NCI-H1105 treated with DMSO at 0.1 percent for 48 hours (cell line): Measurements from ENCODE around the gene ACSF3.
"Not testable (repeated sequence)": the region's sequence is repeated elsewhere in the genome, so short reads cannot be mapped to it uniquely, and the experiment has no call there.

Experiments used
- DNase-seq: peaks from one replicate; lab custom pipeline; 2025; lab: John Stamatoyannopoulos, UW

The ACSF3 gene

DNA sequence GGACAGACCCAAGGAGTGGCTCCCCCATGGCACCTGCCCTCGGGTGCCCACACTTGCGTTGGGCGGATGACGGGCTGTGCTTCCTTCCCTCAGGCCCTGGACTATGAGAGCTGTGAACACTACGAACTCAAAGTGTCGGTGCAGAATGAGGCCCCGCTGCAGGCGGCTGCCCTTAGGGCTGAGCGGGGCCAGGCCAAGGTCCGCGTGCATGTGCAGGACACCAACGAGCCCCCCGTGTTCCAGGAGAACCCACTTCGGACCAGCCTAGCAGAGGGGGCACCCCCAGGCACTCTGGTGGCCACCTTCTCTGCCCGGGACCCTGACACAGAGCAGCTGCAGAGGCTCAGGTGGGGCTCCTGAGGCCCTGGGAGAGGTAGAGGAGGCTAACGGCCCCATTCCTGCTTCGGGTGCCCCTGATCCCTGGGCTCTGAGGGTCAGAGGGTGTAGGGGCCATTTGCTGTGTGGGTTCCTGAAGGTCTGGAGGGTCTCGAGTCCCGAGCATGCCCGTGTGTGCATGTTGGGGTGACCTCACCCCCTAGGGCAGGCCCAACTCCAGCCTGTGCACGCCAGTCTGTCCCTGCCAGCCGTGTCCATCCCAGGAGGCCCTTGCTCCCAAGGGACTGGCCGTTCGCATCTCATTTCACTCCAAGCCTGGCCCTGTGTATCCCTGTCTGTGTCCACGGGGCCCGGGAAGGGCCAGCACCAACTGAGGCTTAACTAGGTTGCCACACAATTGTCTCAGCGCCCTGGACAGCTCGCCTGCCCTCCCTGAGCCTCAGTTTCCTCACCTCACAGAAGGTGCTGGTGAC is 96.7 kb downstream of the ACSF3 start:
- DNase-seq = no peak

- no peak for DNase-seq
Measured at GRCh38 chr16:89191033-89191900, 97.6 kb downstream of the ACSF3 start.

- DNase-seq = no peak
Measured at GRCh38 chr16:89191901-89192185, 98.2 kb downstream of the ACSF3 start.

GRCh38 chr16:89192186-89192955 is 98.7 kb downstream of the ACSF3 start:
- not testable (repeated sequence) for DNase-seq

- no peak for DNase-seq
Measured at GRCh38 chr16:89192956-89193575, 99.4 kb downstream of the ACSF3 start.

DNA sequence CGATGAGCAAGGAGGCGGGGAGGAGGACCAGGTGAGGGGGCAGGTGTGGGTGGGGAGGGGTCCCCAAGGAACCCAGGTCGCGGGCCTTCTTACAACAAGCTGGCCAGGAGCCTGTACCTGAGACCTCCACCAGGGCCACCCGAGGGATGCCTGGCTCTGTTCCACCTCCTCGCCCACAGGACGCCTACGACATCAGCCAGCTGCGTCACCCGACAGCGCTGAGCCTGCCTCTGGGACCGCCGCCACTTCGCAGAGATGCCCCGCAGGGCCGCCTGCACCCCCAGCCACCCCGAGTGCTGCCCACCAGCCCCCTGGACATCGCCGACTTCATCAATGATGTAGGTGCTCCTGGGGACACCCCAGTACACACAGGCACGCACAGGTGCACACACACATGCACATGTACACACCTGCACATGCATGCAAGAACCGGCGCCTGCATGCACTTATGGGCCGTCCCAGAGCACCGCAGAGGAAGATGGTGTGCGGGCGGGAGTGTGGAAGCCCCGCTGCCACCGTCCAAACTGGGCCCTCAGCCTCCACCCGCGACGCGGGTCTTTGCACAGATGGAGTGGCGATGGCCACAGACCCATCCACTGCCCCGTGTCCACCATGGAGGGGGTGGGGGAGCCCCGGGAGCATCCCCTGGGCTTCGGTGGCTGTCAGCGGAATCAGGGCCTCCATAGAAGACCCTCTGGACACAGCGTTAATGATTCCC is 100.1 kb downstream of the ACSF3 start:
- DNase-seq = no peak

DNA sequence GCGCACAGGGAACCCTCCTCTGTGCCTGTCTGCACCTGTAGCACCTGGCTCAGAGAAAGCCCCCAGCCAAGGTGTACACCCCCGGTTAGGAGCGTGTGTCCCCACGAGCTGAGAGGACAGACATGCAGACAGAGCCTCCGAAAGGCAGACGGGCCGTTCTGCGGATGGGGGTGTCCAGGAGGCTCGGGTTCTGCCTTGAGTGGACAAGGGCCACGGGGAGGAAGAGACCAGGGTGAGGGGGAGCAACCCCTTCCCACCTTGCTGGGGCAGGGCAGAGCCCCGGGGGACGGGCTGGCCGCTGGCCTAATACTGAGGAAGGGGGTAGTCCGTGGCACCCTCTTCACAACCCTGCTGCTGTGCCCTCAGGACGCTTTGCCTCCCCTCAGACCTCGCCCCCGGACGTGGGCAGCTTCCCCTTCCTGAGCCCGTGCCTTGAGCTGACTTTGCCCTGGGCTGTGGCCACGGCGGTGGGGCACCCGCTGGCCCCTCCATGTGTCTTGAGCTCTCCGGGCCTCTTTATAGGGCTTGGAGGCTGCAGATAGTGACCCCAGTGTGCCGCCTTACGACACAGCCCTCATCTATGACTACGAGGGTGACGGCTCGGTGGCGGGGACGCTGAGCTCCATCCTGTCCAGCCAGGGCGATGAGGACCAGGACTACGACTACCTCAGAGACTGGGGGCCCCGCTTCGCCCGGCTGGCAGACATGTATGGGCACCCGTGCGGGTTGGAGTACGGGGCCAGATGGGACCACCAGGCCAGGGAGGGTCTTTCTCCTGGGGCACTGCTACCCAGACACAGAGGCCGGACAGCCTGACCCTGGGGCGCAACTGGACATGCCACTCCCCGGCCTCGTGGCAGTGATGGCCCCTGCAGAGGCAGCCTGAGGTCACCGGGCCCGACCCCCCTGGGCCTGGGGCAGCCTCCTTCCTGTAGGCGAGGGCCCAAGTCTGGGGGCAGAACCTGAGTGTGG is 101.0 kb downstream of the ACSF3 start:
- DNase-seq = no peak

DNA sequence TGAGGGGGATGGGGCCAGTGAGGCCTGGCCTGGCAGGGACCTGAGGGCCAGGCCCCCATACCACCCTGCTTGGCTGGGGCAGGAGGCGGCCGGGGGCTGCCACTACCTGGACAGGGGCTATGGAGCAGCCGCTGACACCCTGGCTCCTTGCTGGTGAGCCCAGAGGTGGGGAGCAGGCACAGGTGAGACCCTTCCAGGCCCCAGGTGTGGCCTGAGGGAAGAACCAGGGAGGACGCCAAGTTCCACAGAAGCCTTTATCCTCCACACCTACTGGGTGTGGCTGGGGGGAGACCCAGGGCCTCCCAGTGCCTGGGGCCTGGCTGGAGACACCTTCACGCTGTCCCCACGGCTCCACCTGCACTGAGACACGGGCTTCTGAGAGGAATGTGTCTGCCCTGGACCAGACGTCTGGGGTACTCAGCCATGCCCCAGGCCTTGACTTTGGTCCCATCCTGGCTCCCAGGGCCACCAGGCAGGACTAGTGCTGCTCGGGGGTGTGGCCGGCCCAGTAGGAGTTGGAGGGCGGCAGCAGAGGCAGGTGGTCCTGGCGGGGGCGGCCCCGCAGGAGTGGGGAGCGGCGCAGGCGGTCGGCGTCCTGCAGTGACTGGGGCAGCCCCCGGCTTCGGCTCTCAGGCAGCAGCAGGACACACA is 102.0 kb downstream of the ACSF3 start:
- no peak for DNase-seq

DNA sequence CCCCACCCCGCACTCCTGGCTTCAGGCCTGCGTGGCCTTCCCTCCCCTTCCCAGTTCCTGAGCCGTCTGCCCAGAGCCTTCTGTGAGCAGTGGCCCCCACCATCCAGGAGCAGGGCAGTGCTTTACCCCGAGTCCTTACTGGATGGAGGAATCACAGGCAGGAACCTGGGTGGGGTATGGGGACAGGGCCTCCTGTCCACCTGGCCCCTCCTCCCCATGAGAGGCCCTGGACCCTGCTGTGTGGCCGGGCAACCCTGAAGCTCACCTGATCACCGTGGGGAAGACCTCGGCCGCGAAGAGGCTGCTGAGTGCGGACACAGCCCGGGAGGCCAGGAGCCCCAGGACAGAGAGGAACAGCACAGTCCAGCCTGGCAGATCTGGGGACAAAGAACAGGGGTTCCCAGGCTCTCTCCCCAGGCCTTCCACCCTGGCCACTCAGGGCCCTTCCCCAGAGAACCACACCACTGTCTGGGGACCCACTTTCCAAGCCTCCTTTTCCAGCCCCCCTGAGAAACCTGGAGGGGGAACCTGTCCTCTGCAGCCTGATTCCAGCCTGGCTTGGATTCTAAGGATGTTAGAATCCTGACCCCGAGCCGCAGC is 103.5 kb downstream of the ACSF3 start:
- no peak for DNase-seq

DNA sequence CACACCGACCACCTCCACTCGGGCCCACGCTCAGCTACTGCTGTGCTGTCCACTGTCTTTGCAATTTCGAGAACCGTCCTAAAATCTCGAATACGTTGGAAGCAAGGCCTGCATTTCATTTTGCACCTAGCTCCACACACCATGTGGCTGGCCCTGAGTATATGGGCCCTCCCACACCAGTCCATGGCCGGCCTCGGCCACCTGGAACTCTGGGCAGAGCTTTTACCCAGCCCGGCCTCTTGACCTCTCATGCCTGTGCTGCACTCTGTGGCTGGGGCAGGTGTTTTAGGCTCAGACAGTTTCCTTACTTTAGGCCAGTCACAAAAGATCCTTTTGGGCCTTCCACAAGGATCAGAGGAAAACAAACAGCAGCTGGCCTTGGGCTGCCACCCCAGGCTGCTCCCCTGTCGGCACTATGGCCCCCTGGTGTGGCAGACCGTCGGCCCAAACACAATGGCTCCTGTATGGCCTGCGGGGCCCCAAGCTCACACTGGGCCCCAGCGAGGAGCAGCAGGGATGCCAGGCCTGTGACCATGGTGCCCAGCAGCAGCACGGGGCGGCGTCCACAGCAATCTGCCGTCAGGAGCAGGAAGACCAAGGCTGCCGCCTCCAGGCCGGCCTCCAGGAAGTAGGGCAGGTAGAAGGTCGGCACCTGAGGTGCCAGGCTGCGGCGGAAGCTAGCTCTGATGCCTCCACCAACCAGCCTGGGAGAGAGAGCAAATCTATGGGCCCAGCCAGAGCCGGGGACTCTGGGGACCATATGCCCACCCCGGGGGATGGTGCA is 104.2 kb downstream of the ACSF3 start:
- no peak for DNase-seq

- no peak for DNase-seq
Measured at GRCh38 chr16:89198417-89199240, 105.0 kb downstream of the ACSF3 start.

- DNase-seq = no peak
Measured at GRCh38 chr16:89199241-89200123, 105.8 kb downstream of the ACSF3 start.

DNA sequence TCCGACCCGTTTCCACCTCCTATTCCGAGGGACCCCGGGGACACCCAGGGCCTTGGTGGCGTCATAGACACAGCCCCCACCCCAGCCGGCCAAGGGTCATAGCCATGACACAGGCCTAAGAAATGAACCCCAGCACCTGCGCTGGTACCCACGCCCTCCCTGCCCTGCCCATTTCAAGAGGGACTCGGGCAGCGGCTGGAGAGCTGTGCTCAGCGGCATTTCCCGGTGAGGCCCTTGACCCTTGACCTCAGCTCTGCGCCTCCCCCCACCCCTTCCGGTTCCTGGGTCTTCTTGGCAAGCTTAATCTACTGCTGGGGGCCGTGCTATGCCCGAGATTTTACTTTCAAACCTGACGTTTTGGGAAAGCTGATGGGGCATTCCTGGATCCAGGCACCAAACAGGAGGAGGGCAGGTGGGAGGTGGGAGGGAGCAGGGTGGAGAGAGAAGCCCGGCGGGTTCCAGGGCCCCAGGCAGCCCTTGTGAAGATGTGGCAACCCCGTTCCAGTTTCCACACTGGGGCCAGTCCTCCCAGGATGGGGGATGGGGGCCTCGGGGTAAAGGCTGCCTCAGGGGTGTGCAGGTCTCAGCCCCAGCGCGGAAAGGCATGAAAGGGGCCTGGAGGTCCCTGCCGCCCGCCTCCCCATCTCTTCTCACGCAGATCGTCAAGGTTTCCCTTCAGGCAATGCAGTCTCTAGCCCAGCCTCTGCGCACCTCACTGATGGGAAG is 106.6 kb downstream of the ACSF3 start, which contains the start of gene SLC22A31:
Gene SLC22A31 (minus strand): TSS at position 414 of the 726 bp plus-strand sequence. CDS start 36 bp downstream, at position 378.
- no peak for DNase-seq

DNA sequence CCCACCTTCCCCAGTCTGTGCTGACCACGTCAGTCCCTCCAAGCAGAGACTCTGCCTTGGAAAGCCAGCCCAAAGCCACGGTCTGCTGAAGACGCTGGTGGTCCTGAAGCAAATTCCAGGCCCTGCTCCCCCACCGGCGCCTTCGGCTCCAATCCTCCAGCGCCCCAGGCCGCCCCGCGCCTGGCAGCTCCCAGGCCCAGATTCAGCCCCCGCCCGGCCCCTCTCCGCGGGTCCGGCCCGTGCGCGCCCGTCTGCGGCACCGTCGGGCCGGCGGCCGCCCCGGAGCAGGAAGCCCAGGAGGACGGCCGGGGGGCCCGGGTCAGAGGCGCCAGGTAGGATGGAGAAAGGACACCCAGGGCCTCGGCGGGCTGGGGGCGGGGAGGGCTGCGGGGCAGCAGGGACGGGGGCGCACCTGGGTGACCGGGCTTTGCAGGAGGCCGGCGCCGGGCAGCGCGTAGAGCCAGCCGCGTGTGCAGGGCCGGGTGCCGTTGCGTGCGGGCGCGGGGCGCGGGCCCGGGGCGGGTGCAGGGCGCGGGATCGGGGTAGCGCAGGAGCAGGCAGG is 107.3 kb downstream of the ACSF3 start:
- DNase-seq = no peak
